HepG2 (cell line): ENCODE data around the gene PRKCG. TPM values are rescaled to one million over a fixed set of nuclear protein-coding genes. Genes with fewer than 3 reads are reported as not detected.

Source experiments
- AGO2 ChIP-seq: fragments of 200-400 bp; formaldehyde crosslinking; optimal IDR thresholded peaks from 2 replicates; pipeline ENCODE3; 2017; ENCODE audit warnings: mild to moderate bottlenecking, low read depth, low read length, moderate library complexity
- KLF15 ChIP-seq: sonication (generic); formaldehyde crosslinking; IDR thresholded peaks from 2 replicates; pipeline ENCODE4 v1.8.1; 2023; ENCODE audit warnings: borderline replicate concordance, mild to moderate bottlenecking, inconsistent platforms, missing genetic modification reagents, mixed read lengths
- polyA plus RNA-seq, 8 experiments: library from polyadenylated mRNA; depleted of rRNA in 3 of 8; stranded (reverse) in 7 of 8; unstranded in 1 of 8; fragments of >200 nt; fragmentation: Illumina TruSeq in 4 of 8; extraction: Trizol in 4 of 8; gene quantifications; 2 replicates each; pipeline versions ENCODE4 v1.2.1 to v1.2.3, GENCODE V29; 2011 to 2016; ENCODE audit warnings: low read depth in 4 of 8, missing spikeins in 1 of 8, mixed read lengths in 1 of 8; ENCODE audit not compliant: insufficient read depth in 1 of 8
- total RNA-seq, 5 experiments: library from RNA; depleted of rRNA; stranded (reverse); fragments of >200 nt; fragmentation: Illumina TruSeq; extraction: Trizol; gene quantifications; 2 replicates each; pipeline ENCODE4 v1.2.3, GENCODE V29; 2016; ENCODE audit warnings: low read depth in 1 of 5
- TF ChIP-seq, protein P1 (sequence below): sonication (generic); formaldehyde crosslinking; IDR thresholded peaks from 2 replicates; pipeline ENCODE4 v1.5.0; 2020; ENCODE audit warnings: mild to moderate bottlenecking, missing genetic modification reagents, borderline replicate concordance
- TF ChIP-seq, protein P2 (sequence below), 2 experiments: sonication (generic) in 1 of 2; formaldehyde crosslinking in 1 of 2; IDR thresholded peaks; 2 replicates each; pipeline versions ENCODE4 v1.5.1 to v1.6.1; 2011 to 2020; ENCODE audit warnings: borderline replicate concordance in 1 of 2, low read depth in 1 of 2, low read length in 1 of 2, mild to moderate bottlenecking in 1 of 2, missing genetic modification reagents in 1 of 2, moderate library complexity in 1 of 2
- TF ChIP-seq, protein P3 (sequence below): sonication (generic); formaldehyde crosslinking; IDR thresholded peaks from 2 replicates; pipeline ENCODE4 v1.8.0; 2022; ENCODE audit warnings: mild to moderate bottlenecking, missing genetic modification reagents; ENCODE audit not compliant: insufficient replicate concordance
- TF ChIP-seq, protein P4 (sequence below): sonication (generic); formaldehyde crosslinking; conservative IDR thresholded peaks from 2 replicates; pipeline ENCODE4 v1.5.0; 2020; ENCODE audit warnings: missing genetic modification reagents

Gene PRKCG
- total and polyA plus RNA-seq, 2 of the 13 experiments (the other 11 are each of a cell fraction or from before 2014, with no cell fraction given): 0.02 to 0.03 TPM

DNA sequence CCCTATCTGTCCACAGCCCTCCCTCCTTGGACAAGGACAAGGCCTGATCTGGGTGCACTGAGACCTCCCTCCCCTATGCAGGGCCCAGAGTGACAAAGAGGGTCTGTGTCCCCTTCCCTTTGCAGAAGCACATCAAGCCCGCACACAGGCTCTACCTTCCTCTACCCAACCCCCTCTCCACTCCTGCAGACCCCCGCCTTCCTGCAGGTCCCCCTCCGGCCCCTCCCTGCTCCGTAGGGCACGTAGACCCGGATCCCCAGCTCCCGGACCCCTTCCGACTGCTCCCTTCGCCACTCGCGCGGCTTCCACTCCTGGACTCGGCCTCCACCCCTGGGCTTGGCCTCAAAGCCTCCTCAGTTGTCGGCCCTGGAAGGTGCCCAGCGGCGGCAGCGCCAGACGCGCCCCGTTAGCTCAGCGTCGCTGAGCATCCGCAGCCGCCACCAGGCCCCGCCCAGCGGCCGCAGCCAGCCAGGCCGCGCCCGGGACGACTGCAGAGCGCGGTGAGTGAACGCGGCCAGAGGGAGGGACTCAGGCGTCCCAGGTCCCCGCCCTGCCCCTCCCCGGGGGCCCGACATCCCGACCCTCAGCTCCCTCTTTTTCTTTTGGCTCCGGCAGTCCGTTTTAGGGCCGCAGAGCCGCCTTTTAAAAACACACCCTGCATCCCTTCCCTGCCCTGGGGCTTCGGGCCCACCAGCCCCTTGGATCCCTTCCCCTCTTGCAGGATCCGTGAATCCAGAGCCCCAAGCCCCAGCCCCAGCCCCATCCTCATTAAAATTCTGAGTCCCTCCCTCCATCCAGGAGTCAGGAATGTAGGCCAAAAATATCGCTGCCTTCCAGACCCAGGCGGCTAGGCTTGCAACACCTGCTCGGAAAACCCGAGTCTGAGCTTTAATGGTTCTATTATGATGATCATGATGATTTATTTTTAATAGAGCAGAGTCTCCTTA lies 15.8 kb upstream of the PRKCG start (continued):
- TF ChIP-seq, protein P1, sequence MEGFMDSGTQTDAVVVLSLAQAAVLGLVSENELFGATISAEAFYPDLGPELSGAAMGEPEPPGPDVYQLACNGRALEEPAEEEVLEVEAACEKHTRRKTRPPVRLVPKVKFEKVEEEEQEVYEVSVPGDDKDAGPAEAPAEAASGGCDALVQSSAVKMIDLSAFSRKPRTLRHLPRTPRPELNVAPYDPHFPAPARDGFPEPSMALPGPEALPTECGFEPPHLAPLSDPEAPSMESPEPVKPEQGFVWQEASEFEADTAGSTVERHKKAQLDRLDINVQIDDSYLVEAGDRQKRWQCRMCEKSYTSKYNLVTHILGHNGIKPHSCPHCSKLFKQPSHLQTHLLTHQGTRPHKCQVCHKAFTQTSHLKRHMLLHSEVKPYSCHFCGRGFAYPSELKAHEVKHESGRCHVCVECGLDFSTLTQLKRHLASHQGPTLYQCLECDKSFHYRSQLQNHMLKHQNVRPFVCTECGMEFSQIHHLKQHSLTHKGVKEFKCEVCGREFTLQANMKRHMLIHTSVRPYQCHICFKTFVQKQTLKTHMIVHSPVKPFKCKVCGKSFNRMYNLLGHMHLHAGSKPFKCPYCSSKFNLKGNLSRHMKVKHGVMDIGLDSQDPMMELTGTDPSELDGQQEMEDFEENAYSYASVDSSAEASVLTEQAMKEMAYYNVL (CRISPR knock-in tag): 0 out of 2 replicates have a peak, but pooled peaks have one; percentile 62
- TF ChIP-seq KLF15 (CRISPR knock-in tag): peak; percentile 54; the same call in 1 of the 2 replicates
- TF ChIP-seq, protein P2, sequence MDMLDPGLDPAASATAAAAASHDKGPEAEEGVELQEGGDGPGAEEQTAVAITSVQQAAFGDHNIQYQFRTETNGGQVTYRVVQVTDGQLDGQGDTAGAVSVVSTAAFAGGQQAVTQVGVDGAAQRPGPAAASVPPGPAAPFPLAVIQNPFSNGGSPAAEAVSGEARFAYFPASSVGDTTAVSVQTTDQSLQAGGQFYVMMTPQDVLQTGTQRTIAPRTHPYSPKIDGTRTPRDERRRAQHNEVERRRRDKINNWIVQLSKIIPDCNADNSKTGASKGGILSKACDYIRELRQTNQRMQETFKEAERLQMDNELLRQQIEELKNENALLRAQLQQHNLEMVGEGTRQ (IDR thresholded peaks at IDR 0.05; ENCODE audit: low read depth, low read length): no peak
- TF ChIP-seq, protein P2 (CRISPR knock-in tag; IDR thresholded peaks at IDR 0.05; ENCODE audit: borderline replicate concordance): no peak
- TF ChIP-seq, protein P3, sequence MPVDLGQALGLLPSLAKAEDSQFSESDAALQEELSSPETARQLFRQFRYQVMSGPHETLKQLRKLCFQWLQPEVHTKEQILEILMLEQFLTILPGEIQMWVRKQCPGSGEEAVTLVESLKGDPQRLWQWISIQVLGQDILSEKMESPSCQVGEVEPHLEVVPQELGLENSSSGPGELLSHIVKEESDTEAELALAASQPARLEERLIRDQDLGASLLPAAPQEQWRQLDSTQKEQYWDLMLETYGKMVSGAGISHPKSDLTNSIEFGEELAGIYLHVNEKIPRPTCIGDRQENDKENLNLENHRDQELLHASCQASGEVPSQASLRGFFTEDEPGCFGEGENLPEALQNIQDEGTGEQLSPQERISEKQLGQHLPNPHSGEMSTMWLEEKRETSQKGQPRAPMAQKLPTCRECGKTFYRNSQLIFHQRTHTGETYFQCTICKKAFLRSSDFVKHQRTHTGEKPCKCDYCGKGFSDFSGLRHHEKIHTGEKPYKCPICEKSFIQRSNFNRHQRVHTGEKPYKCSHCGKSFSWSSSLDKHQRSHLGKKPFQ: no peak
- TF ChIP-seq, protein P4, sequence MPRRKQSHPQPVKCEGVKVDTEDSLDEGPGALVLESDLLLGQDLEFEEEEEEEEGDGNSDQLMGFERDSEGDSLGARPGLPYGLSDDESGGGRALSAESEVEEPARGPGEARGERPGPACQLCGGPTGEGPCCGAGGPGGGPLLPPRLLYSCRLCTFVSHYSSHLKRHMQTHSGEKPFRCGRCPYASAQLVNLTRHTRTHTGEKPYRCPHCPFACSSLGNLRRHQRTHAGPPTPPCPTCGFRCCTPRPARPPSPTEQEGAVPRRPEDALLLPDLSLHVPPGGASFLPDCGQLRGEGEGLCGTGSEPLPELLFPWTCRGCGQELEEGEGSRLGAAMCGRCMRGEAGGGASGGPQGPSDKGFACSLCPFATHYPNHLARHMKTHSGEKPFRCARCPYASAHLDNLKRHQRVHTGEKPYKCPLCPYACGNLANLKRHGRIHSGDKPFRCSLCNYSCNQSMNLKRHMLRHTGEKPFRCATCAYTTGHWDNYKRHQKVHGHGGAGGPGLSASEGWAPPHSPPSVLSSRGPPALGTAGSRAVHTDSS (CRISPR knock-in tag): 0 out of 2 replicates have a peak, but pooled peaks have one; percentile 40
- TF ChIP-seq AGO2: peak; percentile 96
- TF ChIP-seq, all 625 proteins: peak for 157
